ENCODE measurements around the gene SPSB1.

The SPSB1 gene
- total RNA-seq: 2.8 to 15.1 (median 7.9) reads per million in 3 experiments

DNA sequence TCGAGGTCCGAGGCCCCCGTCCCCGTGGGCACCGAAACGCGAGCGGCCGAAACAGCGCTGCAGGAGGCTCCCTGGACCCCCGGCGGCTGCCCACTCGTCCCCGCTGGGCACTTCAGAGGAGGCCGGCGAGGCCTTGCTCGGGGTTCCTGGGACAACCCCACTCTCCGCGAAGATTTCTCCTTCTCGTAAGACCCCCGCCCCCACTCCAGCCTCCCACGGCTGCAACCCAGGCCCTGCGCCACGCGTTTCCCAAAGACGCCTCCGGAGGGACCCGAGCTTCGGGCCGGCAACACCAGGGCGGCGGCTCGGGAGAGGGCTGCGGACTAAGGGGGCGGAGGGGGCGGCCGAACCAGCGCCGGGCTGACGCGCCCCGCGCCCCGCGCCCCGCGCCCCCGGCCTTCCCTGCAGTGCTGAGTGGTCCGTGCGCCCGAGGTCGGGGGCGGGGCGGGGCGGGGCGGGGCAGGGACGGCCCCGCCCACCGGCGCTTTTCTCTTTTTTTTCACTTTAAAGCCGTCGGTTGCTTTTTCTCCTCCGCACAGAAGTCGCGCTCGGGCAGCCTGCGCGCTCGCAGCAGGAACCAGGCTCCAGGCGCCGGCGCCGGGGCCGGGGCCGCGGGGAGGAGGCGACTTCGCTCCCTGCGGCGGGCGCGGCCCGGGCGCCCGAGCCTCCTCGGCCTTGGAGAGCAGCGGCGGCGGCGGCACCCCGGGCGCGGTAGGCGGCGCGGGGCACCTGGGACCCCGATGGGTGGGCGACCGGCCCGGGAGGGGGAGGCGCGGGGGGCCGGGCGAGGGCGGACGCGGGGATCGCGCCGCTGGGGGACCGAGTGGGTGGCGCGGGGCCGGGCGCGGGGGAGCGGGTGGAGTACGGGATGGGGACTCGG lies at the start of gene SPSB1:
Gene SPSB1 (plus strand): TSS at position 534 of the 880 bp plus-strand sequence. CDS start 62,998 bp downstream, outside the sequence.
- DNase-seq: peak; percentile 47

DNA sequence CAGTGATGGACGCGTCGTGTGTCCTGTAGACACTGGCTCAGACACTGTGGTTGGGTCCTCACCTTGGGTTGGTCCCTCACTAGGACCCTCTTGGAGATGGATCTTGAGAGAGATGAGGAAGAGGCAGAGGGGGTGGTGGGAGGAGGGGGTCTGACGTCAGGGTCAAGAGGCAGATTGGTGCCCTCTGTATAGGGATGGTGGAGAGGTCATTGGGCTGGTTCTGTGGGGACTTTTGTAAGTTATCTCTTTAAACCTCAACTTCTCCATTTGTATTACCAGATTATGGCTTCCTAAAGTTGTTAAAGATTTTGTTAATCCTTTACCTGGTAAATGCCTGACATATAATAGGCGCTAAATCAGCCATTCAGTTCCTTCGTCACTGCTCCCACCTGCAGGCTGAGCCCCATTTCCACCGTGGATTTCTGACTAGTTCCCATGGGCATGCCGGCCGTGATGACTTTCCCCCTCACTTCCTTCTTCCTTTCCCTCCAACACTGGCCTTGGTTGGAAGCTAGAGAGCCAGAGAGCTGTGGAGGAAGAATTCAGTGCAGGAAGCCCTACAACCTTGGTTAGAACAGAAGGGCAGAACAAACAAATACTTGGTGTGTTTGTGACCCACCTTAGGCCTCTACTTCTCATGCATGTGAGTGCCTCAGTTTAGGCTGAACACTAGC lies 49.5 kb upstream of the SPSB1 start:
- DNase-seq: no peak

DNA sequence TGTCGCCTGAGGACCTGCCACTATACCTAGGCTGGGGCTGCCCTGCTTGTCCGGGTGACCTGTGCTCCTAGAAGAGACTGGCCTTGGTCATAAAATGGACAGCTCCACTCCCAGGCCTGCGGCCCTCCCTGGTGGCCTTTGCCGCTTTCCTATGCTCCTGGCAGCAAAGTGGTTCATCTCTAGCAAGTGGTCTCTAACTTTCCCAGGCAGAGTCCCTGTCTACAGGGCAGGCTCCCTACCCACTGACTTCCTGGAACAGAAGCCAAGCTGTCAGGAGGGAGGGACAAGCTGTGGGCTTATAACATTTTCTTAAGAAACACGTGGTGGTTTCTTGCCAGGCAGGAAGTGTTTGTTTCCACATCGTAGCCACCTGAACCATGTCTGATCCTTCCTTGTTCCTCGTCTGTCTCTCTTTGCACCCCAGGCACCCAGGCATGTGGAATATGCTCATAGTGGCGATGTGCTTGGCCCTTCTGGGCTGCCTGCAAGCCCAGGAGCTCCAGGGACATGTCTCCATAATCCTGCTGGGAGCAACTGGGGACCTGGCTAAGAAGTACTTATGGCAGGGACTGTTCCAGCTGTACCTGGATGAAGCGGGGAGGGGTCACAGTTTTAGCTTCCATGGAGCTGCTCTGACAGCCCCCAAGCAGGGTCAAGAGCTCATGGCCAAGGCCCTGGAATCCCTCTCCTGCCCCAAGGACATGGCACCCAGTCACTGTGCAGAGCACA lies 48.0 kb upstream of the SPSB1 start:
- DNase-seq: no peak

DNA sequence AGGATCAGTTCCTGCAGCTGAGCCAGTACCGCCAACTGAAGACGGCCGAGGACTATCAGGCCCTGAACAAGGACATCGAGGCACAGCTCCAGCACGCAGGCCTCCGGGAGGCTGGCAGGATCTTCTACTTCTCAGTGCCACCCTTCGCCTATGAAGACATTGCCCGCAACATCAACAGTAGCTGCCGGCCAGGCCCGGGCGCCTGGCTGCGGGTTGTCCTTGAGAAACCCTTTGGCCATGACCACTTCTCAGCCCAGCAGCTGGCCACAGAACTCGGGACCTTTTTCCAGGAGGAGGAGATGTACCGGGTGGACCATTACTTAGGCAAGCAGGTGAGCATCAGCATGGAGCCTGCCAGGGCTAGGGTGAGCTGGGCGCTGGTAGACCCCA lies 47.5 kb upstream of the SPSB1 start:
- no peak for DNase-seq

DNA sequence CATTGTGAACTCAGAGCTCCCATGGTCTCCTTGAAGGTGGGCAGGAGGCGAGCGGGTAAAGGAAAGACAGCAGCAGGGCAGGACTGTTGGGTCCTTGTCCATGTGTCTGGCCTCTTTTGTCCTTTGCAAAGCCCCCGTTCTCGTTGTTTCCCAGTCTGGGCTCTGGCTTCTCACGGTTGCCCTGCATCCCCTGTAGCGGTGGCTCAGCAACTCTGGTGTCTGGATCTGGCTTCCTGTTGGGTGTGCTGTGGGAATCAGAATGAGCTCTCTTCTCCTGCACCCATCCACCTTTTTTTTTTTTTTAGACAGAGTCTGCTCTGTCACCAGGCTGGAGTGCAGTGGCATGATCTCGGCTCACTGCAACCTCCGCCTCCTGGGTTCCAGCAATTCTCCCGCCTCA lies 47.0 kb upstream of the SPSB1 start:
- no peak for DNase-seq

DNA sequence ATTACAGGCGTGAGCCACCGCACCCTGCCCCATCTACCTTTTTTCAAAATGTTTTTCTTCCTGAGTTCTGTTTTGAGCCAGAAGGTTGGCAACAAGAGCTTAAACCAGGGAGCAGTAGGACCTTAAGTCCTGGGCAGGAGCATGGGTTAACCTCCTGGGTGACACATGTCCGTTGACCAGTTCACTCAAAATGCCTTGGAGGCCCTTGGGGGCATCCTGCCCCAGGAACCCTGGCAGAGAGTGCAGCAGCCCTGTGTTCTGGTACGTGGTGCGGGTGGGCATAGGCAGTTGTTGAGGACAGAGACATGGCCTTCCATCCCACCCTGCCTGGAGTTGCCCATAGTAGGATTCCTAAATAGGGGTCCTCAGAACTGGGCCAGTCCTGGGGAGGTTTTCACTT lies 46.5 kb upstream of the SPSB1 start:
- DNase-seq: no peak

DNA sequence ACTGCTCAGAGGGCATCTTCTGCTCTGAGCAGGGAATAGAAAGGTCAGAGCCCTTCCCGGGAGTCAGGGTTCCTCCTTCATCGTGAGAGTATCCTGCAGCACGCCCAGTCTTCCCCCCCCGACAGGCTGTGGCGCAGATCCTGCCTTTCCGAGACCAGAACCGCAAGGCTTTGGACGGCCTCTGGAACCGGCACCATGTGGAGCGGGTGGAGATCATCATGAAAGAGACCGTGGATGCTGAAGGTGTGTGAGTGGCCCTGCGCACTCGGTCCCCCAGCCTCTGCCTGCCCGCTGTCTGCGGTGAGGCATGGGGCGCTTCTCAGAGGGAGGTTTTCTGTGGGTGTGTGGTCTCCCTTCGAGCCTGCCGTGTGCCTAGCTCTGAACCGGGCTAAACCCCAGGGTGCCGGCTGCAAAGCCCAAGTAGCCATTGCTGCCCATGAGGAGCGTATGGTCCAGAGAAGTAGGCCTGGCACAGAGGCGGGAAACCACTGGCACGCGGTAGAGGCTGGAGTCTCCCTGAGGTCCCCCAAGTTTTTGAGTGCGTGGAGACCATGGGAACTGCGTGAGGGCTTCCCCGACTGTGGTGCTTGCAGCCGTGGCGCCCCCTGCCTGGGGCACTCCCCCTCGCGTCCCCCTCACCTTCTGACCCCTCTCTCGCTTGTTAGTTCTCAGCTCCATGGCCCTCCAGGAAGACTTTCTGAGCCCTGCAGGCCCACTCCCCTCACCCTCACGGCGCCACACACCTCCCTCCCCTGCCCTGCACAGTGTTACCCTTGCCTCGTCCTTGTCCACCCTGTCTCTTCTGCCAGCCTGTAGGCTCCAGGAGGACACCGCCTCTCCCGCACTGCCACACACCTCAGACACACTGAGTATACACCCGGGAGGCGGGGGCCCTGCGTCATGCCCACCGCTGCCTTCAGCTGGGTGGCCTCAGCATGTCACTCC lies 45.6 kb upstream of the SPSB1 start:
- no peak for DNase-seq

DNA sequence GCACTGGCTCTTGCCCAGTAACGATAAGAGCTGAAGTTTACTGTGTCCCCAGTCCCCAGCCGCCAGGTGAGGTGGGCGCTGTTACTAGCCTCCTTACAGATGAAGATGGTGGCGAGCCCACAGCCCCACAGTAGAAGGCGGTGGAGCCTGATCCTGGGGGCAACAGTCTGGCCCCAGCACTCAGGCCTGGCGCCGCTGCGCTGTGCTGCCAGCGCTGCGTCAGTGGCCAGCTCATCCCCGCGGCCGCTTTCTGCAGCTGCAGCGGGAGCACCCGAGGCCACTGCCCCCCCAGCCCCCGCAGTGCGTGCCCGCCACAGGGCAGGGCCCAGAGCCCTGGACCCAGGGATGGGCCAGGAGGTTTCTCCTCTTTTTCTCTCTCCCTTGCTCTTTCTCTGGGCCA lies 44.8 kb upstream of the SPSB1 start:
- no peak for DNase-seq

DNA sequence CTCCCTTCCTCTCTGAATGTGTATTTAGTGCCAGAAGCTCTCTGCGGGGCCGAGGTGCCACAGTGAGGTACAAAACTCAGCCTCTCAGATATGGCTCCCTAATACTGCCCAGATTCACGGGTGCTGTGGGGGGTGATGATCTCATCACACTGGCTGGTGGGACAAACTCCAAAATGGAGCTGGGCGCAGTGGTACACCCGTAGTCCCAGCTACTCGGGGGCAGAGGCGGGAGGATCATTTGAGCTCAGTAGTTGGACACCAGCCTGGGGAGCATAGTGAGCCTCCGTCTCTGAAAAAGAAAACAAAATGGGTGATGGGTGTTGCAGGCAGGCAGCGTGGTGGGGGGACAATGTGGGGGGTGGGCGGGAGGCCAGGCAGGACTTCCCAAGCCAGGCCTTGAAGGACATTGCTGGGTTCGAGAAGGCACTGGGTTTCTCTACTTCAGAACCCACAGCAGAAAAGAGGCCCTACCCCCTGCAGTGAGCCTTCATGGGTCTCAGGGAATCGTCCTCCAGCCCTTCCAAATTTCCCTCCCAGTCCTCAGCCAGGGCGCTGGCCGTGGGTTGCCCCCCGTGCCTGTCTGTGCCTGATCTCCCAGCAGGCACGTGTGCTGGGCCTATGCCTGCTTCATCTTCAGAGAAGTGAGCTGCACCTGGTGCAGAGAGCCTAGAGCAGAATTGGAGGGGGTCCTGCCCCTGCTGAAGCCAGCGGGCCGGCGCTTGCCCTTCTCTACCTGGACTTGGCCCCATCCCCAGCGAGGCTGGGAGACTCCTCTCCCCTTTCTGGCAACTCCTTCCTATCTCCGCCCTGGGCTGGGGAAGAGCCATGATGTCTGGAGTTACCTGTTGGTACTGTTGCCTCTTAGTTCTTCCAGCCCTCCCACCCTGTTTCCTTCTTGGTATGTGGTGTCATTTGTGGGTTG lies 44.1 kb upstream of the SPSB1 start:
- no peak for DNase-seq

DNA sequence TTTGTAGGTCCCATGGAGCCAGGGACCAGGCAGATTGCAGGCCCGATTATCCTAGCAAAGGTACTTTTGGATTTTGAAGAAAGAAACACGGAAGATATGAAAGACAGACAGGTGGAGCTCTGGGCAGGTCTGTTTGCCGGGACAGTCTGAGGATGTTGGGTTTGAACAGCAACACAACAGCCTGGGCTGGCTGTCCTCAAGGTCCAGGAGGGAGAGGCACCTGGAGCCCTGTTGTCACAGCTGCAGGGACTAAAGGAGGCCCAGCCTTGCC lies 43.5 kb upstream of the SPSB1 start:
- DNase-seq: no peak

DNA sequence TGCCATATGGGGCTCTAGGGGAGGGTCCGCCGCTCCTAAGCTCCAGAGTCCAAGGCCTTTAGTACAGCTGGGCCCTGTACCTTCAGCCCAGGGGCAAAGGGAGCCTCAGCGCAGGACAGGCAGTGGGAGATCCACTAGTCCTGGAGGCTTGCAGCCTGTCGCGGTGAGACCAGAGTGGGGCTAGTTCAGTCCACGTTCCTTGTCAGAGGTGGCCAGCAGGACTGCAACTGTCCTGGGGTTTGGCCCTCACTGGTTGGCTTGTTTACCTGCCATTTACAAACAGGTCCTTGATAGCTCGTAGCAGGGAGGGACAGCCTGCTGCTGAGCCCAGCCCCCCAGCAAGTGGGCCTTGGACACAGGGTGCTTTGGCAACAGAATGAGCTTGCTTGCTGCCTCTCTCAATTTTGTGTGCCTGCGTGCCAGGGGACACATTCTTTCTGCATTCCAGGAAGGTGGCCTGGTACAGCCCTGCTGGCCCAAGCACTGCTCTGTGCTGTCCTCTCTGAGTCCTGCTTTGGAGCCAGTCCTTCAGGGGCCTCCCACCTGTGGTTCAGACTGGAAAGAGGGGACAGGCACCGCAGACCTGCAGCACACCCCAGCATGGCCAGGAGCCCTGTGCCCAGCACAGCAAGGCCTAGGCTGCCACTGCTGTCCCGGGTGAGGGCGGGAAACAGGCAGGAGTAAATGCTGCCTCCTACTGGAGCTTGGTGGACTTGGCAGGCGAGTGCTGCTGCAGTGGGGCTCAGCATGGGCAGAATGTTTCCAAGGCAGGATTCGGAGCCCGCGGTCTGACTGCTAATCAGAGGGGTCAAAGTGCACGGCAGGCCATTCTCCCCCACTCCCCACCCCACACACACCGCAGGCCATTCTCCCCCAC lies 42.9 kb upstream of the SPSB1 start:
- no peak for DNase-seq

DNA sequence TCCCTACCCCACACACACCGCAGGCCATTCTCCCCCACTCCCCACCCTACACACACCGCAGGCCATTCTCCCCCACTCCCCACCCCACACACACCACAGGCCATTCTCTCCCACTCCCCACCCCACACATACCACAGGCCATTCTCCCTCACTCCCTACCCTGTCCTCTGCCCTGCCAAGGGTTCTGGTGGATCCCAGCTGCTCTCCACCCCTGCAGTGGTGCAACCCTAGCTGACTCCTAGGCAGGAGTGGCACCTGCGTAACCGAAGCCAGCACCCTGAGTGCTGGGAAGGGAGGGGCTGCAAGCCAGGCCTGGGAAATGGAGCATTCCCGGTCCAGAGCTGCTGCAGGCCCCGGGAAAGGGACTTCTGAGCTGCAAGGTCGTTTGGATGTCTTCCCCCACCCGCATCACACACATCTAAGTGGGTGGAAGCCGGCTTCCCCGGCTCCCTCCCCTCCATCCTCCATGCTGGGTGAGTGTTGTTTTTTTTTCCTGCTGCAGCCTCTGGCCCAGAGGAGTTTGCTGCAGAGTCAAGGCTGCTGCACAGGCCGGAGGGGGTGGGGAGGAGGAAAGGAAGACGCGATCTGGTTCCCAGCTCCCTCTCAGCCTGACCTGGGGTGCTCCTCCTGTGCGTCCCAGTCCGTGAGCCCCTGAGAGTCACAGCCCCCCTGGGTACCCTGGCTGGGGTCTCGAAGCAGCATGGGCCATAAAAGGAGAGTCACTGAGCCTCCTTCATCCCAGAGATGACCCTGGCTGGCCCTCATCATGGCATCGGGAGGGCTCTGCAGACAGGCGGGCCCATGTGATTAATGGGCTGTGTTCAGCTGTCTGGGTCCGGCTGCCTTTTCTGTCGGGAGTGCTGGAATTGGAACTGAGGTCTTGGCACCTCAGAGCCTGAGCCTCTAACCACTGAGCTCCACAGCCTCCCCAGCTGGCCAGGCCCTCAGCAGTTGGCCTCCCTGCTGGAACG lies 42.0 kb upstream of the SPSB1 start:
- no peak for DNase-seq

DNA sequence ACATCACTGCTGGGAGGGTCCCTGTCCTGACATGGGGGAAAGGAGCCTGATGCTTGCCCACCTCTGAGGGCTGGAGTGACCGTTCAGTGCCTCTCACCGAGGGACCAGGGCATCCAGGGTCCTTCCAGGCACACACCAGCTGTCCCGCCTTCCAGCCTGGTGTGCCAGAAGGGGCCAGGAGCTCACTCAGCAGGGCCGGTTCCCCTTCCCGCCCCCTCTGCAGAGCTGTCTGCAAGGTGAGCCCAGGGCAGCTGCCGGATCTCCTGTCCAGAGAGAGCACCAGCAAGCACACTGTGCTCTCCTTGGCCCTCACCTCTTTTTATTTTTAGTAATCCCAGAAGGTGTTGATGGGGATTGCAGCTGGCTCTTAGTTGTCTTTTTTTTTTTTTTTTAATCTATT lies 41.2 kb upstream of the SPSB1 start:
- no peak for DNase-seq

DNA sequence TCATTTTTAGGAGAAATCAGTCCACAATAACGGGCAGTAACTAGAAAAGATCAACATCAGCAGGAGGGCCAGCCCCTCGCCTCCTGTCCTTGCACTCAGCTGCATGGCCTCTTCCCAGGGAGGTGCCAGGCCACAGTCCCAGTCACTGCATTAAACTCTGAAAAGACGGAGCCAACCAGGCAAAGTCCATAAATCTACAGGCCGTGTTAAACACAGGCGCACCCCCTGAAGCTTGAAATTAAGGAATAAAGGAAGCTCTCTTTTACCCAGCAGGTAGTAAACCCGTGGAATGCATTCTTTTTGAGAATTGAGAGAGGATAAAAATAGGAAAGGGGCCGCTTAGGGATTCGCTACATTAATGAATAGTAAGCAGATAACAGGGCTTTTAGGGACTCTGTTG lies 39.7 kb upstream of the SPSB1 start:
- no peak for DNase-seq

DNA sequence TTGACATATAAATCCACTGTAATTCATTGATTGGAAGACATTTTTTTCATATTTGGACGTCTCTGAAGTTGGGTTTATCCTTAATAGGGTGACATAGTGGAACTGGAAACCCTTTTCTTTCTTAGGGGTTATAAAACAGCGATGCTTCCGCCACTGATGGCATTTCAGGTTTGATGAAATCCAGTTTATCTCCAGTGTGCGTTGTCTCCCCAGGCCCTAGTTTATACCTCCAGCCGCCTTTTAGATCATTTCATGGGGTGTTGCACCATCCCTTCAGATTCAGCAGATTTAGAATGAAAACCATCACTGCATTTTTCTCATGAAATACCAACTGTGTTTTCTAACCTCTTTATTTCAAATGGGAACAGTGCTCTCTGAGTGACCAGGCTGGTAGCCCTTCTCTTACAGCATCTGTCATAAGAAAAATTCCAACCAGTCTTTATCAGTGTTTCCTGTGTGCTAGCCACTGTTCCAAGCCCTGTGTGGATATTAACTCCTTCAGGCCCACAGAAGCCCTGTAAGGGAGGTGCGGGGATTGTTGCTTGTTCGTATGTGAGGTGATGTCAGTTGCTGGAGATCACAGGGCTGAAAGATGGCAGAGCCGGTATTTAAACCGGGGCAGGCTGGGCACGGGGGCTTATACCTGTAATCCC lies 39.1 kb upstream of the SPSB1 start:
- DNase-seq: no peak

DNA sequence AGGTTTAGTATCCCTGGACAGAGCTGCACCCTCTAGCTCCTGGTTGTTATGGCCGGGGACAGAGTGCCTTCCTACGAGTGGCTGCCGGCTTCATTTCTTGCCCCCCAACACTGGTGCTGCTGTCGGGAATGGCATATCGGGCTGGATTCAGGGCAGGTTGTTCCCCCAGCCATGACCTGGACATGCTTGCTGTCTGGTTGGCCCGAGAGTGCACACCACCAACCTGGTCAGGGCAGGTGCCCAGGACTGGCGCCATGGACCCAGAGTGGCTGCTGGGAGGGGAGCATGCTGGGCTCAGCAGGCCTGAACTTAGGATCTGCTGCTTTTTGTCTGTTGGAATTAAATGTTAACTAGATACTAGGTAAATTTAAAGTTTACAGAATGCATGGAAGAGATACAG lies 36.4 kb upstream of the SPSB1 start:
- DNase-seq: no peak

DNA sequence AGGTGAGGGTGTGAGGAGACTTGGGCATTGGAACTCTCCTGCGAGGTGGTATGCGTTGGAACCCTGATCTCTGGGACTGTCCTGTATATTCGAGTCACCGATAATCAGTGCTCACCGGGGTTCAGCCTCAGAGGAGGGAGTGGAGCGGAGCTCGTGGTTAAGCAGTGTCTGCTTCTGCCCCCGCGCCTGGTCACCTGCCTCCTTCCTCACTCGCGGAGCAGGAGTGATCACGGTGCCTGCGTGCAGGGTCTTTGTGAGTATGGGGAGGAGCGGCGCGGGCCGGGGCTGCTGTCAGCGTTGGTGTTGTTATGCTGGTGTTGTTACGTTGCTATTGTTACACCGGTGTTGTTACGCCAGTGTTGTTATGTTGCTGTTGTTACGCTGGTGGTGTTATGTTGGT lies 34.8 kb upstream of the SPSB1 start:
- no peak for DNase-seq

DNA sequence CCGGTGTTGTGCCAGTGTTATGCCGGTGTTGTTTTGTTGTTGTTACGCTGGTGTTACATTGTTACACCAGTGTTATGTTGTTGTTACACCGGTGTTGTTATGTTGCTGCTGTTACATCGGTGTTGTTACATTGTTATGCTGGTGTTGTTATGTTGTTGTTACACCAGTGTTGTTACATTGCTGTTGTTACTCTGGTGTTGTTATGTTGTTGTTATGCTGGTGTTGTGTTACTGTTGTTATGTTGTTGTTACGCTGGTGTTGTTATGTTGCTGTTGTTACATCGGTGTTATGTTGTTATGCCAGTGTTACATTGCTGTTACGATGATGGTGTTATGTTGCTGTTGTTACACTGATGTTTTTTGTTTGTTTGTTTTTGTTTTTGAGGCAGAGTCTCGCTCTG lies 34.1 kb upstream of the SPSB1 start:
- DNase-seq: no peak

Data from central memory CD4-positive, alpha-beta T cell (primary cell).